Mucosa of gallbladder (tissue), 1 donor: ENCODE measurements around the gene RNF4. TPM values are rescaled to one million over a fixed set of nuclear protein-coding genes. Genes with fewer than 3 reads are reported as not detected.
A peak's percentile ranks its signal among the peaks of the same experiment; 100 is the strongest.
"Not testable (repeated sequence)": the region's sequence is repeated elsewhere in the genome, so short reads cannot be mapped to it uniquely, and the experiment has no call there.

Experiments used
- DNase-seq: peaks from one replicate; pipeline ENCODE4 v3.0.0-alpha.2; 2020; ENCODE audit warnings: low spot score
- total RNA-seq: library from RNA; stranded (reverse); gene quantifications from one replicate; pipeline ENCODE4 v1.2.1, GENCODE V29; 2021
- donor health status: DM: no; HTN: no; CAD: no.

RNF4 gene
- total RNA-seq, 1 donor from 2014 or later, result 52.3 TPM

GRCh38 chr4:2457481-2458295, 11.2 kb upstream of the RNF4 start:
- no peak for DNase-seq

DNA sequence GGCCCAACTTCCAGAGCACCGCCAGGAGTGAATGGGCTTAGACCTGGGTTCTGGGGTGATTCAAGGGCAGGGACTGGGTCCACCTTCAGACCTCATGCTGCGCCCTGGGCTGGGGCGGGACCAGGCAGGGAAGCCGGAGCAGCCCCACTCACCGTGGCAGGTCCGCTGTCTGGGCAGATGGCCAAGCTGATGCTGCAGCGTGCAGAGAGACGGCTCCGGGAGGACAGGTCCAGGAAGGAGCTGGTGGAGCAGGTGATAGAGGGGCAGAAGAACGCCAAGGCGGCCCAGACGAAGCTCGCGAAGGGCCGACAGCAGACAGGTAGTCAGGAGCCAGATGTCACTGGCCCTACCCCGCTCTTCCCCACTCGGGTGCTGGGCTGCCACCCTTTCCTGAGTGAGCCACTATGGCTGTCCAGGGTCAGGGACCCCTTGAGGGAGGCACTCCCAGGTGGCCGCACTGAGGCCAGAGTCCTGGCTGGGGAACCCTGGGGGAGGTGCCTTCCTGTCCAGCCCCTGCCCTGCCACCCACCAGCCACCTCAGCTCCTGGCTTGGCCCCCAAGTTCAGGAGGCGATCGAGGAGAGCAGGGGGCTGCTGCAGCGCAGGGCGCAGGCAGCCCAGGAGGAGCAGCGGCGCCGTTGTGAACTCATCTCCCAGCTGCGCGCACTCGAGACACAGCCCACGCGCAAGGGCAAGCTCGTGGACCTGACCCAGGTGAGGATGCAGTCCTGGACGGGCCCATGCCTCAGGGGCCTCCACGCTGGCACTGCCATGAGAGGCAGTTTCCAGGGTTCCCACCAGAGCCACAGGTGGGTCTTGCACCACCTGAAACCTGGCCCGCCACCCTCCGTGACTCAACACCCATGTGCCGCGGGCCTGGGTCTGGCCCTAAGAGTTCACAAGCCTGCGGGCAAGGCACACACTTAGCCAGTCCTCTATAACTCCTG, 10.1 kb upstream of the RNF4 start:
- DNase-seq, result no peak

DNA sequence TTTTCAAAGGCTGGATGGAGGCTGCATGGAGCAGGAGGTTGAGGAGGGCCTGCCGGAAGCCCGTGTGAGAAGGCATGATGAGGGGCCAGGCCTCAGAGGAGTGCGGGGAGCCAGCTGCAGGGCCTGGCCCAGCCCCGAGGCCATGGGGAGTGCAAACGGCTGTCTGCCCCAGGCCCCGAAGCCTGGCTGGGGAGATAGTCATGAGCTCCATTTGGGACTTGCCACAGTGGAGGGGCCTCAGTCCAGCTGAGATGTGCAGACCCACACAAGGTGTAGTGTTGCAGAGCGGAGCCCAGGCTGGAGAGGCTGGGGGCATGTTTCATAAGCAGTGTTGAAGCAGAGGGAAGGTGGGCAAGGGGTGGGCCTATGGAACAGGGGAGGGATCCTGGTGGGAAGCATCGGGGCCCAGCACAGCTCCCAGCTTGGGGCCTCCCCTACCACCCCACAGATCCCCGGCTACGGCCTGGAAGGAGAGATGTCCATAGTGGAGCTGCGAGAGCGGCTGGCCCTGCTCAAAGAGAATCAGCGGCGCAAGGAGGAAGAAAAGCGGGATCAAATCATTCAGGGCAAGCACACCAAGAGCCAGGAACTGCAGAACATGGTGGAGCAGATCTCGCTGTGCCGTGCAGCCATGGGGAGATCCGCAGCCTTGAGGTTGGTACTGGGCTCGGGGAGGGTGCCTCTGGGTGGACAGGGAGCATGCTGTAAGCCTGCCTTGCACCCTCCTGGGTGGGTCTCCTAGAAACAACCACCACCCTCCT, 9.1 kb upstream of the RNF4 start:
- no peak for DNase-seq

DNA sequence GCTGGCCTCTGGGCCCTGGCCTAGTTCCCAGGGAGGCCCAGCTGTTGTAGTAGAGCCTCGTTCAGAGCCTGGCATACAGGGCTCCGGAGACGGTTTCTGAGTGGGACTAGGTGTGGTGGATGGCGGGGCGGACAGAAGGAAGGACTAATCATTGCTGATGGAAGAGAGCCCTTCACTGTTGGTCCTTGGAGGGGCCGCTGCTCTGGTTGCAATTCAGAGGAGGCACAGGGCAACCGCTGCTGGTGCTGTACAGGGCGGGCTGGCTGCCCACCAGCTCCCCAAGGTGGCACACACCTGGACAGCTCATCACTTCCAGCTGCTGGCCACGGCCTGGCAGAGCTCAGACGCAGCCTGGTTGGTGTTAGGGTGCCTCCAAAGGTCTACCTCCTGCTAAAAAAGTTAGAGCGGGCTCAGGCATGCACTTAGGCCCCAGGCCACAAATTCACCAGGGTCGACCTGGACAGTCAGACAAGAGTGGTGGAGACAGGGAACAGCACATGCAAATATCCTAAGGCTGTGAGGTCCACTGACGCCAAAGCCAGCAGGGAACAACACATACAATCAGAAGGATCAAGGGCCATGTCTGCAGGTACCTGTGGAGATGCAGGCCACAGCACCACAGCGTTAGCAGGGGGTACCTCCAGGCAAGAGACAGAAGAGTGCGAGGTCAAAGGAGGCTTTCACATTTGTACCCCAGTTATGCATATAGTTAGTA, 7.5 kb upstream of the RNF4 start:
- DNase-seq, result no peak

- DNase-seq, result peak; percentile 60
Measured at GRCh38 chr4:2462218-2462991, 6.5 kb upstream of the RNF4 start.

DNA sequence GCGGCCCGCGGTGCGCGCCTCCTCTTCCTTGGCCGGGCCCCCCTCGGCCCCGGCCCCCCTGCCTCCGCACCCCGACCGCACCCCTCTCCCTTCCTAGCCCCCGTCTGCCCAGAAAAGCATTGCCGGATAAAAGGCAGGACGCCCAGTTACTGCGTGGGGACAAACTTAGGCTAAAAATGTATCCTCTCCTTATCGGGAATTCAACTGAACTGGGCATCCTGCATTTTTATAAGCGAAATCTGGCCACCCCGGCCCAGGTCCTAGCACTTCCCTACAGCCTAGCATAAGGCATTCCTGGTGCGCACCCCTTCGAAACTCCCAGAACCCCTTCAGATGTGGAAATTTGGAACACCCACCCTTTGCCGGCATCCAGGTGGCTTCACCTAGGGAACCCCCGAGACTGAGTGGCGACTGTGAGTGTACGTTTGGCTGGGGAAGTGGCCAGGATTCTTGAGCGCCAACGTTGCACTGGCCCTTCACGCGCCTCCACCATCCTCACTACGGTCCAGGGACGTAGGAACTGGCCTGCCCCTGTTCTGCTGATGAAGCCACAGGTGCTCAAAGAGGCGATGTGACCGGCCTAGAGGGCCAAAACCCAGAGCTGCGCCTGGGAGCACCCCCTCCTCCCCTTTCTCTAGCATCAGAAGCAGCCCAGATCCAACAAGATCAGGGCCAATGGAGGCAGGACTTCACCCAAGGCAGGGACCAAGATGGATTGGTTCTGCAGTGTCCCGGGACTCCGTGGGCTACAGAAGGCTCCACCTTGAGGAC, 5.7 kb upstream of the RNF4 start:
- no peak for DNase-seq

DNA sequence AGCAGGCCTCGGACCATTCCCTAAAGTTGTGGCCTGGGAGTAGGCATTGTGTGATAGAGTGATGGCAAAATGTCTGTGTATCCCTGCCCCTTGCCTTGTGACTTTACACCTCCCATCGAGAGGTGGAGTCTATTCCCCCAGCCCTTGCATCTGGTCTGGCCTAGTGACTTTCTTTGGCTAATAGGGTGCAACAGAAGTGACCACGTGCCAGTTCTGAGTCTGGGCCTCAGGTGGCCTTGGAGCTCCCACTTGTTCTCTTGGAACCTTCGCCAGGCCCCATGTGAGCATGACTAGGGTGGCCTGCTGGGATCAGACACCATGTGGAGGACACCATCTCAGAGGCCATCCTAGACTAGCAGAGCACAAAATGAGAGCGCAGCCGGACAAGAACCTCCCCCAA, 3.9 kb upstream of the RNF4 start:
- DNase-seq, result no peak

DNA sequence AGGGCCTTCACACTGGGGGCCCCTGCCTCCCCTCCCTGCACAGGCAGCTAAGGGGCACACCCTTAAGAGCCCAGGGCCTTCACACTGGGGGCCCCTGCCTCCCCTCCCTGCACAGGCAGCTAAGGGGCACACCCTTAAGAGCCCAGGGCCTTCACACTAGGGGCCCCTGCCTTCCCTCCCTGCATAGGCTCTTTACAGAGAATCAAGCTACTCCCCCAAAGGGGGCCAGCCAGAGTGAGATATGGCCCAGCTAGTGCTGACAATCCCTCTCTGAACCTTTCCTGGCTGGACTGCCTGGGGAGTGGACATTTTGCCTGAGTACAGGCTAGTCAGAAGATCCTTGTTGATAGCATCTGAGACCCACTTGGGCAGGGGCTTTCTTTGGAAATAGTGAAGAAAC, 3.4 kb upstream of the RNF4 start:
- not testable (repeated sequence) for DNase-seq

DNA sequence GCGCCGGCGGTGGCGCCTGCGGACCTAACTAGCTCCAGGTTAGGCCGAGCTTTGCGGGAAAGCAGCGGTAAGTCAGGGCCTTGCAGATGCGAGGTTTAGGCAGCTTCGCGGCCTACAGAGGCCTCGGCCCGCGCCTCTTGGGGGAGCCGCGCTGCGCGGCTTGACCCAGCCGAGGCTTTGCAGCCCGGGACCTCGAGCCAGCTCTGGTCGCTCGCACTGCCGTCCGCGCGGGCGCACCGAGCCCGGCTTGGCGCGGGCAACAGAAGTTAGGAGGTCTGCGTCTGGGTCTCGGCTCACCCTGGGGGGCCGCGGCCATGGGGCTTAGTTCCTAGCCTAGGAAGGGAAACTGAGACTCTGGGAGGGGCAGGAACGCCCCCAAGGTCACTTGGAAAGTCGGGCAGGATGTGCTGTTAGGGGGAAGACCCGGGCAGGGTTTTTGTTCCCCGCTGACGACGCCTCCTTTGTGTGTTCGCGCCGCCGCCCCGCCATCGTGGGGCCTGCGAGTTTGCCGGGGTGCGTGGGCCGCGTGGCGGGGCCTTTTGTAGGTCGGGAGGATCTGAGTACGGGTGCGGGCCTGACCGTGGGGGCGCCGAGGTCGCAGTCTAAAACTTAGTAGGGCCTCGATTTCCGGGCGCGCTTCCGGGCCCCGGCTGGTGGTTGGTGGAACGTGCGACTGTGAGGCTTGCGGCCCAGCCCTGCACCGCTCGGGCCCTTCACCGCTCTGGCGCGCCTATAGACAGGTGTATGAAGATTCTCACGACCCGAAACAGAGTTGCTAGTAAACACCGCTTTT, 482 bp downstream of the RNF4 start:
- peak; percentile 38 for DNase-seq

- DNase-seq, result no peak
Measured at GRCh38 chr4:2470791-2471190, 1.9 kb downstream of the RNF4 start.

DNA sequence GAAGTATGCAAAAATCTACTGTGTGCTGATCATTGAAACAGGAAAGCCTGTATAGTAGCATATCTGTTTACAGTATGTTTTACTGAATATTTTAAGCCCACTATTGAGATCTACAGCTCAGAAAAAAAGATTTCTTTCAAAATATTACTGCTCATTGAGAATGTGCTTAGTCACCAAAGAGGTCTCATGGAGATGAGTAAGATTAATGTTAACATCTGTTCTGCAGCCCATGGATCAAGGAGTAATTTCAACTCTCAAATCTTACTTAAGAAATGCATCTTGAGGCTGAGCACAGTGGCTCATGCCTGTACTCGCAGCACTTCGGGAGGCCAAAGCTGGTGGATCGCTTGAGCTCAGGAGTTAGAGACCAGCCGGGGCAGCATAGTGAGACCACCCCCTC, 3.3 kb downstream of the RNF4 start:
- DNase-seq, result no peak

GRCh38 chr4:2478229-2478628, 9.3 kb downstream of the RNF4 start:
- no peak for DNase-seq

GRCh38 chr4:2480649-2481048, 11.7 kb downstream of the RNF4 start:
- no peak for DNase-seq

- no peak for DNase-seq
Measured at GRCh38 chr4:2482192-2482591, 13.3 kb downstream of the RNF4 start.

DNA sequence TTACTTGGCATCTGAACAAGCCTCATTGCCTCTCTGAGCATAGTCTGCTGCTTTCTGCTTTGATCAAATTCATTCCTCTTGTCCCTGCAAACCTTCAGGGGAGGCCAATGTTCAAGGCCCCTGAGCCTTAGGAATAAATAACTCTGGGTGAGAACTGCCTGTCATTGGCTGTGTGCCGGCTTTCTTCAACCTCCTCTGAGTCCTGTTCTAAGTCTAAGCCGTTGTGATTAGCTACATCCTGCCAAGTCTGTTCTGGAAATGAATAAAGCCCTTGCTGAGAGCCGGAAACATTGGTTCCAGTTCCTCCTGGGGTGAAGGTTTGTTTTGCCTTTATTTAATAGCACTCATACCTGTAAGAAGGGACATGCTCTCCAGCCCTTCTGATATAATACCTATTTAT, 13.8 kb downstream of the RNF4 start:
- DNase-seq, result peak; percentile 64

DNA sequence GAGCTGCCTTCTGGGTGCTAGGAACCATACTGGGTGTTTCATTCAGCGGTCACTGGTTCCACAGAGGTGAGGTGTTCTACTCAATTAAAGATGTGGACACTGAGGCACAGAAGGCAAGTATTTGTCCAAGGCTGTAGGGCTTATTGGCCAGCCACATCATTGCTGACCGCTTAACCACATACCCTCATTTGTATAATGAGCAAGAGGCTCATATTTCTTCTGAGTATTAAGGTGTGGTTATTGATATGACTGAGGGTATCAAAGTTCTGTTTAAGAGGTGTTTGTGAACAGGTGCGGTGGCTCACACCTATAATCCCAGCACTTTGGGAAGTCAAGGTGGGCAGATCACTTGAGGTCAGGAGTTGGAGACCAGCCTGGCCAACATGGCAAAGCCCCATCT, 14.3 kb downstream of the RNF4 start:
- no peak for DNase-seq

DNA sequence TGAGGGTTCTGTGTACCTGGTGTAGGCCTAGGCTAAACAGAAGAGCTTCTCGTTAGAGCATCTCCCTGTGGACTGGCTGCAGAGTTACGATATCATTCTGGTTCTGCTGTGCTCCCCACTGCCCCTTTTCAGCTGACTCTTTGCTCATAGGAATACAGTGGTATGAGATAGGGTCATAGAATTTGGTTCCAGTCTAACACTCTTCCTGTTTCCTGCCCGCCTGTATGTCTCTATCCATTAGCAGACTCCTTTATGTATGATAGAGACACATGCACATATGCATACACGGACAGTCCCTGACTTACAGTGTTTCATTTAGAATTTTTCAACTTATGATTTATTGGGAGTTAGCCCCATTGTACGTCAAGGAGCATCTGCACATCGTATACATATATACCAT, 15.3 kb downstream of the RNF4 start:
- DNase-seq, result no peak

DNA sequence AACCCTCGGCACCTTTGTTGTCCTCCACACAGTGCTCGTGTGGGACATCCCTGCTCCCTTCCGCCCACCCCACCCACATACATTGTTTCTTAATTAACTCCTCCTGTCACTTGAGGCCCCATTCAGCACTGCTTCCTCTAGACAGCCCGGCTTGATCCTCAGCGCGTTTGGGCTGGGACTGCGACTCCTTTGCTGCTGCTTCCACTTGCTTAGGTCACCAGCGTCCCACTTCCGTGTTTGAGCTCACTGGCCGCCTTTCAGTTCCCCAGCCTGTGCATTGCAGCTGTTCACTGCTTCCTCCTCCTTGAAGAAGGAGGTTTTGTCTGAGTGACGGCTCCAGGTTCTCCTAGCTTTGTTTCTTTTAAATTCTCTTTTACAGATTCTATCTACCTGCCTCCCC, 16.1 kb downstream of the RNF4 start:
- DNase-seq, result peak; percentile 76

DNA sequence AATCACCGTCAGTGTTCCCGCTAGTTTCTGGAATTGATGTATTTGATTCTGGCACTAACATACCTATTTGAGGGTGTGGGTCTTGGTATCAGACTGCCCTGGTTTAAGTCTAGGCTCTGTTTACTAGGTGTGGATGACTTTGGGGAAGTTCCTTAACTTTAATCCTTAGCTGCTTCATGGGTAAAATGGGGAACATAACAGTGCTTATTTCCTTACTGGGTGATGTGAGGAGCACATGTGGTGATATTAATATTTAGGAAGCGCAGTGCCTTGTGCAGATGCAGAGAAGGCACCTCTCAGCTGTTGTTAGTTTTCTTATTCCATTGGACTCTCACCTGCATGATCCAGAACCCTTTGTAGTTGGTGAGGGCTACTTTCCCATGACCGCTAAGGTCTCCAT, 17.1 kb downstream of the RNF4 start:
- DNase-seq, result no peak
